Mucosa of stomach (tissue), 1 donor: ENCODE results near the gene SLC35F3.
"Not testable (repeated sequence)": the region's sequence is repeated elsewhere in the genome, so short reads cannot be mapped to it uniquely, and the experiment has no call there.

Experiments
- H3K27me3 ChIP-seq: one replicate; pipeline ENCODE4 v1.7.0; 2013; ENCODE audit warnings: mild to moderate bottlenecking, low read length; ENCODE audit not compliant: control insufficient read depth, insufficient read depth
- H3K36me3 ChIP-seq: one replicate; pipeline ENCODE4 v1.7.0; 2013; ENCODE audit warnings: low read length; ENCODE audit not compliant: control insufficient read depth, insufficient read depth
- H3K4me1 ChIP-seq: one replicate; pipeline ENCODE4 v1.7.0; 2013; ENCODE audit warnings: mild to moderate bottlenecking, low read length; ENCODE audit not compliant: control insufficient read depth, insufficient read depth
- H3K4me3 ChIP-seq: one replicate; pipeline ENCODE4 v1.7.0; 2013; ENCODE audit warnings: low read length
- H3K9ac ChIP-seq: one replicate; pipeline ENCODE4 v1.7.0; 2013; ENCODE audit warnings: mild to moderate bottlenecking, low read length, moderate library complexity
- H3K9me3 ChIP-seq: one replicate; pipeline ENCODE4 v1.7.0; 2013; ENCODE audit warnings: mild to moderate bottlenecking, low read length, moderate library complexity; ENCODE audit not compliant: control insufficient read depth
- donor health status: Pancreatic carcinoma.

Gene SLC35F3

DNA sequence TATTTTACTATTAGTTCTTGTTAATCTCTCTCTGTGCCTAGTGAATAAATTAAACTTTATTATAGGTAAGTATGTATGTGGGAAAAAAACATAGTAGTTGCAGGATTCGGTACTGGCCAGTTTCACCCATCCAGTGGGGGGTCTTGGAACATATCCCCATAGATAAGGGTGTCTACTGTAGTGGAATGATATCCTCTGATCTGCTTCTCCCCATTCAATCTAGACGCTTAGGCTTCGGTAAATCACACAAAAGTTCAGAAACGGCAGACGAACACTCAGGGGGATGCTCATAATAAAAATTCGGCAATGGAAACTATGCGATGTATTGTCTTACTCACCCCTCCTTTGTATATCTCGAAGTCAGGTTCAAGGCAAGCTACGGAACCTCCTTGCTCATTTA, 235.9 kb downstream of the SLC35F3 start:
- Histone ChIP-seq H3K4me1 (no peaks in the 10 kb centered on the region), H3K4me3 (no peak overlapping the region), H3K36me3 (no peaks in the 10 kb centered on the region), H3K9me3 (no peaks in the 10 kb centered on the region), H3K27me3 (no peaks in the 10 kb centered on the region), H3K9ac (no peak overlapping the region)

GRCh38 chr1:234141006-234141405, 236.5 kb downstream of the SLC35F3 start:
- Histone ChIP-seq H3K4me3 (no peak overlapping the region), H3K36me3 (no peaks in the 10 kb centered on the region), H3K4me1 (no peaks in the 10 kb centered on the region), H3K9ac (no peak overlapping the region), H3K9me3 (no peaks in the 10 kb centered on the region), H3K27me3 (no peaks in the 10 kb centered on the region)

DNA sequence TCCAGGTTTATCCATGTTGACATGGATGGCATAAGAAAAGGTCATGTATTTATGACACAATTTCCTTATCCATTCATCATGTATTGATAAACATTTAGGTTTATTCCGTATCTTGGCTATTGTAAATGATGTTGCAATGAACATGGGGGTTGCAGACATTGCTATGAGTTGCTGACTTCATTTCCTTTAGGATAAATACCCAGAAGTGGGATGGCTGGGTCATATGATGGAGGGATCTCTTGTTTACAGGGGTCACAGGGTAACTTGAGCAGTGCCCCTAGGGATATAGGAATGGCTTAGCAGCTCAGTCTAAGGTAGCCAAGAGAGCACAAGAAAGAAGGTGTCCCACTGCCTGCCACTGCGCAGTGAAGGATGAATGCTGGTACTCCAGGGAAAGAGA, 239.2 kb downstream of the SLC35F3 start:
- H3K9ac ChIP-seq, result no peak overlapping the region
- H3K4me1 ChIP-seq, result no peaks in the 10 kb centered on the region
- no peak overlapping the region for H3K4me3 ChIP-seq
- no peaks in the 10 kb centered on the region for H3K36me3 ChIP-seq
- no peaks in the 10 kb centered on the region for H3K9me3 ChIP-seq
- H3K27me3 ChIP-seq, result no peaks in the 10 kb centered on the region

- no peaks in the 10 kb centered on the region for H3K9me3 ChIP-seq
- no peak overlapping the region for H3K9ac ChIP-seq
- H3K36me3 ChIP-seq, result no peaks in the 10 kb centered on the region
- H3K27me3 ChIP-seq, result no peaks in the 10 kb centered on the region
- no peaks in the 10 kb centered on the region for H3K4me1 ChIP-seq
- no peak overlapping the region for H3K4me3 ChIP-seq
These were observed 240.4 kb downstream of the SLC35F3 start for GRCh38 chr1:234144901-234145300.

GRCh38 chr1:234148350-234148749, 243.9 kb downstream of the SLC35F3 start:
- Histone ChIP-seq H3K4me3 (no peak overlapping the region), H3K27me3 (no peaks in the 10 kb centered on the region), H3K36me3 (no peaks in the 10 kb centered on the region), H3K4me1 (no peaks in the 10 kb centered on the region), H3K9me3 (no peaks in the 10 kb centered on the region), H3K9ac (no peak overlapping the region)

- Histone ChIP-seq H3K9ac (no peak overlapping the region), H3K4me1 (no peaks in the 10 kb centered on the region), H3K9me3 (no peaks in the 10 kb centered on the region), H3K36me3 (no peaks in the 10 kb centered on the region), H3K27me3 (no peaks in the 10 kb centered on the region), H3K4me3 (no peak overlapping the region)
These were observed 244.3 kb downstream of the SLC35F3 start for GRCh38 chr1:234148816-234149215.

- H3K9ac ChIP-seq, result no peak overlapping the region
- H3K4me1 ChIP-seq, result no peaks in the 10 kb centered on the region
- no peaks in the 10 kb centered on the region for H3K36me3 ChIP-seq
- no peaks in the 10 kb centered on the region for H3K27me3 ChIP-seq
- no peak overlapping the region for H3K4me3 ChIP-seq
- no peaks in the 10 kb centered on the region for H3K9me3 ChIP-seq
These were observed 244.7 kb downstream of the SLC35F3 start for GRCh38 chr1:234149217-234149616.

DNA sequence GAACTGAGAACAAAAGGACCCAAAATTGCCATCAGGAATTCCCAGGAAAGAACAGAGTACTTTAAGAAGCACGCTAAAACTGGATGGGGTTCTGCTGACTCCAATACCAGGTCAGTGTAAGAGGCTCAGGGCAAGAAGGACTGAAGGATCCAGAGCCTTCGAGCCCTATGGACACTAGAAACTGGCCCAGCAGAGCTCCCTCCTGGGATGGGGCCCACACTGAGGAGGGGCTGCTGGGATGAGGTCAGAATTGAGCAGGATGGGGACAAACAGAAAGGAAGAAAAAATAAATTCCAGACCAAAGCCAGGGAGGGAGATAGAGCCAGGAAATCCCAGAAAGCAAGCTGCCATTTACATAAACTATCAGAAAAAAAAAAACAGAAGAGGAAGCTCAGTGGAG, 246.4 kb downstream of the SLC35F3 start:
- no peaks in the 10 kb centered on the region for H3K27me3 ChIP-seq
- no peak overlapping the region for H3K9ac ChIP-seq
- H3K9me3 ChIP-seq, result no peaks in the 10 kb centered on the region
- no peak overlapping the region for H3K4me3 ChIP-seq
- no peaks in the 10 kb centered on the region for H3K36me3 ChIP-seq
- H3K4me1 ChIP-seq, result no peaks in the 10 kb centered on the region

- not testable (repeated sequence) for H3K9me3 ChIP-seq, H3K4me1 ChIP-seq, H3K36me3 ChIP-seq, H3K4me3 ChIP-seq, H3K27me3 ChIP-seq, H3K9ac ChIP-seq
These were observed 247.9 kb downstream of the SLC35F3 start for GRCh38 chr1:234152344-234152743.

- H3K36me3 ChIP-seq, result no peaks in the 10 kb centered on the region
- no peak overlapping the region for H3K4me3 ChIP-seq
- H3K4me1 ChIP-seq, result no peaks in the 10 kb centered on the region
- no peaks in the 10 kb centered on the region for H3K27me3 ChIP-seq
- H3K9ac ChIP-seq, result no peak overlapping the region
- no peaks in the 10 kb centered on the region for H3K9me3 ChIP-seq
These were observed 250.1 kb downstream of the SLC35F3 start for GRCh38 chr1:234154320-234155251.

- no peaks in the 10 kb centered on the region for H3K27me3 ChIP-seq
- H3K36me3 ChIP-seq, result no peaks in the 10 kb centered on the region
These were observed 258.2 kb downstream of the SLC35F3 start for GRCh38 chr1:234162661-234163060.

DNA sequence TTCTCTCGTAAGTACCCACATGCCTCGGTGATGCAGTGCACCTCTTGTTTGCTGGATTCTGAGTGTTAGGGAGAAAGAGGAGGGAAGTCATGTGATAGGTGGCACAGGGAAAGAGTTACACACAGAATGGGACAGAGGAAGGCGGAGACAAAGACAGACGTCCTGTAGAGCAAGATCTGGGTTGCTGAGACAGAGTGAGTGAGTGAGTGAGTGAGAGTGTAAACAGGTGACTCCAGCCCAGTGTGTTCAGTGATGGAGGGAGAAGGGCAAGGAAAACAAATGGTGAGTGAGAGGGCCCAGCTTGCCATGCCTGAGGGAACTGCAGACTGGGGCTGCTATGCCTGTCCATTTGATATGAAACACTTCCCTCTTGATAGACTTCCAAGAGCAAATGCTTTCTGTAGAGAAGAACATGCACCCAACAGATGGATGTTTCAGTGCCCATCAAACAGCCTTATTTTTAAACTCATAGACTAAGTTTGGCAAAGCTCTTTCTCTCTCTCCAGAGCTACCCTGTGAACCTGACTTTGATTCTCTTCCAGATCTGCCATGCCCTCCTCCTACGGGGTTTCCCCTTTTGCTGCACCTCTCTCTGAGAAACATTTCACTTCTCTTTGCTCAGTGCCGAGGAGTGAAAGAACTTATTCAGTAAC, 258.9 kb downstream of the SLC35F3 start:
- H3K9me3 ChIP-seq, result no peaks in the 10 kb centered on the region
- no peaks in the 10 kb centered on the region for H3K27me3 ChIP-seq
- no peaks in the 10 kb centered on the region for H3K36me3 ChIP-seq
- H3K9ac ChIP-seq, result no peak overlapping the region
- H3K4me1 ChIP-seq, result no peaks in the 10 kb centered on the region
- H3K4me3 ChIP-seq, result no peak overlapping the region

More at GRCh38 chr1:234162661-234163060, 258.2 kb downstream of the SLC35F3 start:
- Histone ChIP-seq H3K9ac (no peak overlapping the region), H3K4me1 (no peaks in the 10 kb centered on the region), H3K4me3 (no peak overlapping the region), H3K9me3 (no peaks in the 10 kb centered on the region)
